Body of pancreas (tissue), 4 donors: Measurements from ENCODE around the gene VEGFD. TPM values are rescaled to one million over a fixed set of nuclear protein-coding genes. Genes with fewer than 3 reads are reported as not detected.

Source experiments
- ATAC-seq: fragments of 150-250 bp; one replicate; pipeline ENCODE4 v1.9.1; 2016
- DNase-seq, 4 donors: peaks; one replicate each; pipeline ENCODE4 v3.0.0-alpha.2; 2019
- H3K27ac ChIP-seq, 4 donors: fragments of 200-600 bp; sonication (generic); 1 replicate in 3 of 4; 2 replicates in 1 of 4; pipeline versions ENCODE4 v1.5.1 to v1.6.1; 2016 to 2019; ENCODE audit warnings: mild to moderate bottlenecking in 1 of 4, mixed read lengths in 1 of 4, moderate library complexity in 1 of 4
- H3K27me3 ChIP-seq, 2 donors: fragments of 200-600 bp; sonication (generic); one replicate each; pipeline ENCODE4 v1.6.0; 2016; ENCODE audit warnings: mild to moderate bottlenecking in 1 of 2
- H3K36me3 ChIP-seq, 2 donors: fragments of 200-600 bp; sonication (generic); replicated peaks in 1 of 2; 2 replicates each; pipeline ENCODE4 v1.5.1; 2016; ENCODE audit warnings: low read depth in 2 of 2; ENCODE audit not compliant: insufficient read depth in 1 of 2
- H3K4me1 ChIP-seq: fragments of 200-600 bp; sonication (generic); one replicate; pipeline ENCODE4 v1.6.0; 2016
- H3K4me3 ChIP-seq, 2 donors: fragments of 200-600 bp; sonication (generic); 1 replicate in 1 of 2; 2 replicates in 1 of 2; pipeline ENCODE4 v1.5.1; 2016 to 2019
- H3K9me3 ChIP-seq, 3 donors: fragments of 200-600 bp; sonication (generic); 1 replicate in 2 of 3; 2 replicates in 1 of 3; pipeline ENCODE4 v1.5.1; 2016
- POLR2A ChIP-seq, 3 donors: fragments of 450-650 bp; IDR thresholded peaks; one replicate each; pipeline ENCODE4 v1.6.1; 2016; ENCODE audit warnings: antibody characterized with exemption in 3 of 3, mild to moderate bottlenecking in 2 of 3
- WGBS, 2 donors: methylation state at CpG; one replicate each; pipeline ENCODE4 v1.1.5; 2017; 5-methylcytosine and 5-hydroxymethylcytosine counted together
- intact Hi-C: fragments of 100-400 bp; cut with DNase I; formaldehyde crosslinking; loops from one replicate; pipeline ENCODE4 v1.15.1; 2023
- total RNA-seq, 2 donors: library from RNA; depleted of rRNA; stranded (reverse); fragments of >200 nt; gene quantifications; one replicate each; pipeline ENCODE4 v1.1.0, GENCODE V29; 2016
- TF ChIP-seq, protein P1 (sequence below), 7 experiments: fragments of 450-650 bp in 4 of 7; fragments of 200-600 bp in 3 of 7; sonication (generic) in 3 of 7; IDR thresholded peaks; one replicate each; pipeline ENCODE4 v1.5.1; 2016 to 2019; ENCODE audit warnings: antibody characterized with exemption in 7 of 7

VEGFD gene
- total RNA-seq, 2 donors from 2014 or later, result 0.66 TPM; not detected in 1

GRCh38 chrX:15398874-15399273, 14.7 kb upstream of the VEGFD start:
- no peak for ATAC-seq
- intact Hi-C loops, result no loop called here
- Histone ChIP-seq H3K9me3 (no peaks in the 10 kb centered on the region), H3K4me1 (no peaks in the 10 kb centered on the region), H3K27ac (no peak overlapping the region), H3K36me3 (no peaks in the 10 kb centered on the region), H3K27me3 (no peaks in the 10 kb centered on the region), H3K4me3 (no peak overlapping the region)
- DNase-seq, result no peak
- TF ChIP-seq, protein P1, sequence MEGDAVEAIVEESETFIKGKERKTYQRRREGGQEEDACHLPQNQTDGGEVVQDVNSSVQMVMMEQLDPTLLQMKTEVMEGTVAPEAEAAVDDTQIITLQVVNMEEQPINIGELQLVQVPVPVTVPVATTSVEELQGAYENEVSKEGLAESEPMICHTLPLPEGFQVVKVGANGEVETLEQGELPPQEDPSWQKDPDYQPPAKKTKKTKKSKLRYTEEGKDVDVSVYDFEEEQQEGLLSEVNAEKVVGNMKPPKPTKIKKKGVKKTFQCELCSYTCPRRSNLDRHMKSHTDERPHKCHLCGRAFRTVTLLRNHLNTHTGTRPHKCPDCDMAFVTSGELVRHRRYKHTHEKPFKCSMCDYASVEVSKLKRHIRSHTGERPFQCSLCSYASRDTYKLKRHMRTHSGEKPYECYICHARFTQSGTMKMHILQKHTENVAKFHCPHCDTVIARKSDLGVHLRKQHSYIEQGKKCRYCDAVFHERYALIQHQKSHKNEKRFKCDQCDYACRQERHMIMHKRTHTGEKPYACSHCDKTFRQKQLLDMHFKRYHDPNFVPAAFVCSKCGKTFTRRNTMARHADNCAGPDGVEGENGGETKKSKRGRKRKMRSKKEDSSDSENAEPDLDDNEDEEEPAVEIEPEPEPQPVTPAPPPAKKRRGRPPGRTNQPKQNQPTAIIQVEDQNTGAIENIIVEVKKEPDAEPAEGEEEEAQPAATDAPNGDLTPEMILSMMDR (IDR thresholded peaks at IDR 0.05), result no peak
- TF ChIP-seq POLR2A (IDR thresholded peaks at IDR 0.05), result no peak

DNA sequence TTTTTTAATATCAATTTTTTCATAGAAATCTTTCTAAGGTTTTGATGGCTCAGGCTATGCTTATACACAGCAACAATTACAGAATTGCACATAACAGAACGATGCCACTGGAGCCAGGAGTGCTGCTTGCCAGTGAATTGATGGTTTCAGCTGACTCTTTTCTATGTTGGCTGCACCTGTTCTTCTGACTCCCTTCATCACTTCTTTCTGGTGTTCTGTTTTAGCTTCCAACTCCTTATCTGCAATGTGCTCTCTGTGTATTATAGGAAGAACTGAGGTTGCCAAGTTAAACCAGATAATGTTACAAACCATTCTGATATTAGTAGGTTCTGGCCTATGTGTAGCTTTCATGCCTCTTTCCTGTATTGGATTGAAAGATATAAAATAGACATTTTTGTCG, 11.6 kb upstream of the VEGFD start:
- ATAC-seq, result no peak
- H3K4me1 ChIP-seq, result no peaks in the 10 kb centered on the region
- H3K4me3 ChIP-seq, result no peak overlapping the region
- DNase-seq, result no peak
- 46 to 52% methylated on average over 2 of the region's 2 CpGs for WGBS, 2 donors
- no peaks in the 10 kb centered on the region for H3K9me3 ChIP-seq
- H3K27ac ChIP-seq, result no peak overlapping the region
- intact Hi-C loops, result no loop called here
- H3K36me3 ChIP-seq, result no peaks in the 10 kb centered on the region
- no peak for TF ChIP-seq POLR2A (IDR thresholded peaks at IDR 0.05)
- TF ChIP-seq, protein P1 (IDR thresholded peaks at IDR 0.05), result no peak
- no peaks in the 10 kb centered on the region for H3K27me3 ChIP-seq

DNA sequence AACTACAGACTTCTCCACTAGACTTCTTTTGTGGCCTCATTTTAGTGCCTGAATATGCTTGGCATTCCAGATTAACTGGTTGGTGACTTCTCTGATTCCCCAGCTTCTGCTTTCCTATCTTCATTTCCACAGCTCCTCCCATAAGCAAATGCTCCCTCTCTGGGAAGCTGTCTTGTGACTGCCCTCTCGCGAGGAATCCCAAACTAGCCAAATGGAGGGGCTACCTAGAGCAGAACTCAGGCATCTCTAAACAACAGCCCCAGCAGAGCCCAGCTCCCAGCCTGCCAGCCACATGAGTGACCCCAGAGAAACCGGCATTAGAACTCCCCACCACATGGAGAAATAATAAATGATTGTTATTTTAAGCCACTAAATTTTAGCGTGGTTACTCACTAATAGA, 7.6 kb upstream of the VEGFD start:
- Histone ChIP-seq H3K4me3 (no peak overlapping the region), H3K27me3 (no peaks in the 10 kb centered on the region), H3K27ac (no peak overlapping the region), H3K9me3 (no peaks in the 10 kb centered on the region), H3K4me1 (no peaks in the 10 kb centered on the region), H3K36me3 (no peaks in the 10 kb centered on the region)
- TF ChIP-seq, protein P1 (IDR thresholded peaks at IDR 0.05), result no peak
- DNase-seq (no peak), ATAC-seq (no peak)
- WGBS, 2 donors, result 69 to 85% methylated on average over 4 of the region's 4 CpGs
- intact Hi-C loops, result no loop called here

DNA sequence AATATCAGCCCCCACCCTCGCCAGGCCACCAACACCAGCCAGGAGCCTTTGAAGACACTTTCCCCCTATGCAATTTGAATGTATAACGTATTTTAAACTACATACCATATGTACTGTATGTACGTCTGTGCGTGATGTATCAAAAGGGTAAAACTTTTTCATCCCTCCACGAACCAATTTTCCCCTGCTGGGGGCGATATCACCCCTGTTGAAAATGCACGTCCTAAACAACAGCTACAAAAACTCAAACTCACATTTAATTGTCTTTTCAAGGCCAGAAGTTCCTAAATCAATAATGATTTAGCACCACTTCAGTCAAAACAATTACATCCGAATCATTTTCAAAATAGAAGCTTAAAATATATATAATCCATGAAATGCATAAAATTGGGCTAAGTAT, 1.4 kb downstream of the VEGFD start:
- no peak overlapping the region for H3K4me3 ChIP-seq
- no peaks in the 10 kb centered on the region for H3K27me3 ChIP-seq
- no peaks in the 10 kb centered on the region for H3K36me3 ChIP-seq
- no peak for ATAC-seq
- H3K9me3 ChIP-seq, result no peaks in the 10 kb centered on the region
- TF ChIP-seq, protein P1 (IDR thresholded peaks at IDR 0.05), result no peak
- no peak for TF ChIP-seq POLR2A (IDR thresholded peaks at IDR 0.05)
- H3K27ac ChIP-seq, result no peak overlapping the region
- intact Hi-C loops, result no loop called here
- DNase-seq, result no peak
- no peaks in the 10 kb centered on the region for H3K4me1 ChIP-seq
- 65 to 74% methylated on average over 8 of the region's 8 CpGs for WGBS, 2 donors

- H3K4me1 ChIP-seq, result no peaks in the 10 kb centered on the region
- WGBS, 2 donors, result 67 to 73% methylated on average over 1 of the region's 1 CpG
- no peak overlapping the region for H3K27ac ChIP-seq
- intact Hi-C loops, result no loop called here
- no peaks in the 10 kb centered on the region for H3K9me3 ChIP-seq
- DNase-seq (no peak), ATAC-seq (no peak)
- no peak overlapping the region for H3K4me3 ChIP-seq
- no peak for TF ChIP-seq POLR2A (IDR thresholded peaks at IDR 0.05)
- TF ChIP-seq, protein P1 (IDR thresholded peaks at IDR 0.05), result no peak
- no peaks in the 10 kb centered on the region for H3K36me3 ChIP-seq
- no peaks in the 10 kb centered on the region for H3K27me3 ChIP-seq
These were observed 7.3 kb downstream of the VEGFD start for GRCh38 chrX:15376956-15377355.
